ENCODE measurements around the gene NLRP2B. TPM values are rescaled to one million over a fixed set of nuclear protein-coding genes. Genes with fewer than 3 reads are reported as not detected.
"Not testable (repeated sequence)": the region's sequence is repeated elsewhere in the genome, so short reads cannot be mapped to it uniquely, and the experiment has no call there.

Gene NLRP2B
- total RNA-seq, 1 donor from 2014 or later, result not detected

- Mint-ChIP-seq H3K27me3 (no peaks in the 10 kb centered on the region), H3K4me1 (no peaks in the 10 kb centered on the region), H3K27ac (no peak overlapping the region), H3K9me3 (peaks cover 4% of the 10 kb centered on the region), H3K36me3 (ENCODE audit: low read depth) (no peaks in the 10 kb centered on the region), H3K4me3 (no peak overlapping the region)
- DNase-seq, result no peak
- intact Hi-C loops (cut with micrococcal nuclease), result no loop called here
Observed at GRCh38 chrX:57641338-57641737, 38.7 kb downstream of the NLRP2B start.

GRCh38 chrX:57640674-57641016, 39.4 kb downstream of the NLRP2B start:
- intact Hi-C loops (cut with micrococcal nuclease), result no loop called here
- Mint-ChIP-seq H3K4me3 (no peak overlapping the region), H3K27me3 (no peaks in the 10 kb centered on the region), H3K36me3 (ENCODE audit: low read depth) (no peaks in the 10 kb centered on the region), H3K9me3 (peaks cover 8% of the 10 kb centered on the region), H3K27ac (no peak overlapping the region), H3K4me1 (no peaks in the 10 kb centered on the region)
- no peak for DNase-seq

- H3K4me3 Mint-ChIP-seq, result not testable (repeated sequence)
Observed at GRCh38 chrX:57629438-57629837, 50.6 kb downstream of the NLRP2B start.

More at GRCh38 chrX:57629438-57629837, 50.6 kb downstream of the NLRP2B start:
- peaks cover 17% of the 10 kb centered on the region for H3K9me3 Mint-ChIP-seq
- H3K27me3 Mint-ChIP-seq; H3K4me1 Mint-ChIP-seq; H3K36me3 Mint-ChIP-seq (ENCODE audit: low read depth); DNase-seq; intact Hi-C loops (cut with micrococcal nuclease); H3K27ac Mint-ChIP-seq: not testable (repeated sequence)

Other genes with a start within 250 kb of the NLRP2B start
- gene ZXDB, start 88.2 kb downstream of the NLRP2B start, total RNA-seq, result 5.5 and 6.1 TPM in 2 replicates
- gene ZXDA, start 230.2 kb upstream of the NLRP2B start, total RNA-seq, result 2.5 and 3.3 TPM in 2 replicates